ENCODE data around the gene GGT7.

GRCh38 chr20:34848597-34848996 is 24.1 kb downstream of the GGT7 start:
- TF ChIP-seq CTCF (IDR thresholded peaks at IDR 0.05): no peak
- TF ChIP-seq POLR2A (IDR thresholded peaks at IDR 0.05): no peak
